ENCODE data around the gene TBPL1. TPM values are rescaled to one million over a fixed set of nuclear protein-coding genes. Genes with fewer than 3 reads are reported as not detected.

TBPL1 gene
- total RNA-seq, 1 donor from 2014 or later = 17.7 TPM

DNA sequence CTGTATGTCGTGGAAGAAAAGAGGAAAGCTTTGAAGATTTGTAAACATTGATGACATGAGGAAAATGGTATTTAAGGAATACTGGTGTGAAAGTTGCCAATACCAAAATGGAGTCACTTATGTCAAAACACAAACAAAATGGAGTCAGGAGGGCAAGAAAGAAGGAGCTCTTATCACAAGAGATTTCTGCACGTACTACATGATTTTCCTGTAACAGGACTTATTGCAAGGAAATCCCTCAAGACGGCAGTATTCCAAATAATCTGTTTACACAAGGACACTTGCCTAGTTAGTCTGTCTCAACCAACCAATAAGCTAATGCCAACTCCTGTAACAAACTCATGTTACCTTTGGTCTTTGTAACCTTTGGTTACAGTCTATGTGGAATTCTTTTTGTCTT is 69.6 kb downstream of the TBPL1 start:
- H3K4me3 ChIP-seq = no peak overlapping the region
- DNase-seq (ENCODE audit: extremely low spot score in 2 of 2) = no peak
- intact Hi-C loops (cut with DNase I) = no loop called here
- no peaks in the 10 kb centered on the region for H3K27me3 ChIP-seq
- H3K9me3 ChIP-seq = no peaks in the 10 kb centered on the region
- H3K27ac ChIP-seq = no peak overlapping the region
- TF ChIP-seq, protein P1, sequence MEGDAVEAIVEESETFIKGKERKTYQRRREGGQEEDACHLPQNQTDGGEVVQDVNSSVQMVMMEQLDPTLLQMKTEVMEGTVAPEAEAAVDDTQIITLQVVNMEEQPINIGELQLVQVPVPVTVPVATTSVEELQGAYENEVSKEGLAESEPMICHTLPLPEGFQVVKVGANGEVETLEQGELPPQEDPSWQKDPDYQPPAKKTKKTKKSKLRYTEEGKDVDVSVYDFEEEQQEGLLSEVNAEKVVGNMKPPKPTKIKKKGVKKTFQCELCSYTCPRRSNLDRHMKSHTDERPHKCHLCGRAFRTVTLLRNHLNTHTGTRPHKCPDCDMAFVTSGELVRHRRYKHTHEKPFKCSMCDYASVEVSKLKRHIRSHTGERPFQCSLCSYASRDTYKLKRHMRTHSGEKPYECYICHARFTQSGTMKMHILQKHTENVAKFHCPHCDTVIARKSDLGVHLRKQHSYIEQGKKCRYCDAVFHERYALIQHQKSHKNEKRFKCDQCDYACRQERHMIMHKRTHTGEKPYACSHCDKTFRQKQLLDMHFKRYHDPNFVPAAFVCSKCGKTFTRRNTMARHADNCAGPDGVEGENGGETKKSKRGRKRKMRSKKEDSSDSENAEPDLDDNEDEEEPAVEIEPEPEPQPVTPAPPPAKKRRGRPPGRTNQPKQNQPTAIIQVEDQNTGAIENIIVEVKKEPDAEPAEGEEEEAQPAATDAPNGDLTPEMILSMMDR (IDR thresholded peaks at IDR 0.05) = no peak
- TF ChIP-seq POLR2AphosphoS5 (IDR thresholded peaks at IDR 0.05; ENCODE audit: insufficient read depth in 1 of 2, low read depth in 1 of 2) (no peak), POLR2A (IDR thresholded peaks at IDR 0.05) (no peak)
- H3K4me1 ChIP-seq = peaks cover 10% of the 10 kb centered on the region
- H3K36me3 ChIP-seq = no peaks in the 10 kb centered on the region

DNA sequence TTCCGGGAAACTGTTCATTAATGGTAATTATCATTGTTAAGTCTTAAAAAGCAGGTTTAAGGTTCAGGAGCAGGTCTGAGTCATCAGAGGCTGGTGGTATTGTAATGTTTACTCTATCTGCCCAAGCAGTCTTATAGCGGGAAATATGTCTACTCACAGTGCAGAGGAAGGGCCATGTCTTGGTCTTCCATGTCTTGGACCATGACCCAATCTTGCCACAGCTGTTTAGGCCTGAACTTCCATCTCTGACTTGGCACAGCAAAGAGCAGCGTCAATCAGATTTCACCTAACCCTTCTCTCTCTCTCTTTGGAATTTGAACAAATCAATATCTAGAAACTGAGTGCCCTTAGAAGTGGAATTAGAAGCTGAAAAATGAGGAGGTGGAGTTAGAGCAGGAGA is 73.6 kb downstream of the TBPL1 start:
- H3K27ac ChIP-seq = no peak overlapping the region
- no peaks in the 10 kb centered on the region for H3K9me3 ChIP-seq
- no peak overlapping the region for H3K4me3 ChIP-seq
- H3K27me3 ChIP-seq = no peaks in the 10 kb centered on the region
- DNase-seq (ENCODE audit: extremely low spot score in 2 of 2) = no peak
- intact Hi-C loops (cut with DNase I) = no loop called here
- H3K4me1 ChIP-seq = peaks cover 6% of the 10 kb centered on the region
- no peak for TF ChIP-seq POLR2AphosphoS5 (IDR thresholded peaks at IDR 0.05; ENCODE audit: insufficient read depth in 1 of 2, low read depth in 1 of 2)
- TF ChIP-seq, protein P1 (IDR thresholded peaks at IDR 0.05) = no peak
- no peak for TF ChIP-seq POLR2A (IDR thresholded peaks at IDR 0.05)
- H3K36me3 ChIP-seq = no peaks in the 10 kb centered on the region

GRCh38 chr6:134028438-134028837 is 75.4 kb downstream of the TBPL1 start:
- DNase-seq (ENCODE audit: extremely low spot score in 2 of 2) = no peak
- intact Hi-C loops (cut with DNase I) = no loop called here
- Histone ChIP-seq H3K9me3 (no peaks in the 10 kb centered on the region), H3K4me3 (no peak overlapping the region), H3K27me3 (no peaks in the 10 kb centered on the region), H3K27ac (no peak overlapping the region), H3K36me3 (no peaks in the 10 kb centered on the region), H3K4me1 (peaks cover 6% of the 10 kb centered on the region)
- TF ChIP-seq POLR2A (IDR thresholded peaks at IDR 0.05) (no peak), POLR2AphosphoS5 (IDR thresholded peaks at IDR 0.05; ENCODE audit: insufficient read depth in 1 of 2, low read depth in 1 of 2) (no peak)
- TF ChIP-seq, protein P1 (IDR thresholded peaks at IDR 0.05) = no peak

- TF ChIP-seq POLR2AphosphoS5 (IDR thresholded peaks at IDR 0.05; ENCODE audit: insufficient read depth in 1 of 2, low read depth in 1 of 2) (no peak), POLR2A (IDR thresholded peaks at IDR 0.05) (no peak)
- TF ChIP-seq, protein P1 (IDR thresholded peaks at IDR 0.05) = no peak
- no peak for DNase-seq (ENCODE audit: extremely low spot score in 2 of 2)
- H3K4me1 ChIP-seq = peaks cover 6% of the 10 kb centered on the region
- H3K4me3 ChIP-seq = no peak overlapping the region
- H3K36me3 ChIP-seq = no peaks in the 10 kb centered on the region
- intact Hi-C loops (cut with DNase I) = no loop called here
- H3K9me3 ChIP-seq = no peaks in the 10 kb centered on the region
- no peak overlapping the region for H3K27ac ChIP-seq
- H3K27me3 ChIP-seq = no peaks in the 10 kb centered on the region
These were observed 76.8 kb downstream of the TBPL1 start for GRCh38 chr6:134029495-134030455.

GRCh38 chr6:134031696-134032255 is 78.8 kb downstream of the TBPL1 start:
- Histone ChIP-seq H3K4me1 (peaks cover 17% of the 10 kb centered on the region), H3K9me3 (no peaks in the 10 kb centered on the region), H3K27me3 (no peaks in the 10 kb centered on the region), H3K36me3 (no peaks in the 10 kb centered on the region), H3K27ac (no peak overlapping the region), H3K4me3 (no peak overlapping the region)
- intact Hi-C loops (cut with DNase I) = no loop called here
- TF ChIP-seq POLR2A (IDR thresholded peaks at IDR 0.05) = no peak
- TF ChIP-seq POLR2AphosphoS5 (IDR thresholded peaks at IDR 0.05; ENCODE audit: insufficient read depth in 1 of 2, low read depth in 1 of 2) = no peak
- TF ChIP-seq, protein P1 (IDR thresholded peaks at IDR 0.05) = no peak
- no peak for DNase-seq (ENCODE audit: extremely low spot score in 2 of 2)
